SU-DHL-6 (cell line): ENCODE results near the gene KIF4A.

Experiments used
- EZH2phosphoT487 ChIP-seq: fragments of 200-600 bp; sonication (generic), shearing (Covaris generic); conservative IDR thresholded peaks from 2 replicates; pipeline ENCODE4 v1.6.1; 2018; ENCODE audit warnings: mild to moderate bottlenecking, antibody characterized with exemption, low read length, moderate library complexity, mixed read lengths
- TF ChIP-seq, protein P1 (sequence below): fragments of 200-600 bp; sonication (generic); IDR thresholded peaks from one replicate; pipeline ENCODE4 v1.5.1; 2017; ENCODE audit warnings: antibody characterized with exemption, mild to moderate bottlenecking, low read length, moderate library complexity; ENCODE audit not compliant: insufficient read depth, poor library complexity, severe bottlenecking

DNA sequence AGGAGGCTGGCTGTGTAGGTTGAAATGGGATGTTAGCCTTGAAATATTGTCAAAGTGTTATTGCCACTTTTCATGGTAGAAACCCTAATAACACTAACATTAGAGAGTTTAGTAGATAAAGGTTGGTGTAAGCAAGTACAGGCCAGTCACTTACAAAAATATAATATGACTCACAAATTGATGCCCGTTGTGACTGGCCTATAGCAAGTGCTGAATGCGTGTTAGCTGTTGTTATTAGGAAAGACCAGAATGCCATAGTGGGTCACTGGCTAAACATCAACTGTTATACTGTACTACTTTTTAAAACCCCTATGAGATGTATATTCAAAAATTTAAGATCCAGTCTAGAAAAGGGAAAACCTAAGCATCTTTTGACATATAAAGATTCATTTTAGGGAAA is 112.8 kb downstream of the KIF4A start:
- TF ChIP-seq, protein P1, sequence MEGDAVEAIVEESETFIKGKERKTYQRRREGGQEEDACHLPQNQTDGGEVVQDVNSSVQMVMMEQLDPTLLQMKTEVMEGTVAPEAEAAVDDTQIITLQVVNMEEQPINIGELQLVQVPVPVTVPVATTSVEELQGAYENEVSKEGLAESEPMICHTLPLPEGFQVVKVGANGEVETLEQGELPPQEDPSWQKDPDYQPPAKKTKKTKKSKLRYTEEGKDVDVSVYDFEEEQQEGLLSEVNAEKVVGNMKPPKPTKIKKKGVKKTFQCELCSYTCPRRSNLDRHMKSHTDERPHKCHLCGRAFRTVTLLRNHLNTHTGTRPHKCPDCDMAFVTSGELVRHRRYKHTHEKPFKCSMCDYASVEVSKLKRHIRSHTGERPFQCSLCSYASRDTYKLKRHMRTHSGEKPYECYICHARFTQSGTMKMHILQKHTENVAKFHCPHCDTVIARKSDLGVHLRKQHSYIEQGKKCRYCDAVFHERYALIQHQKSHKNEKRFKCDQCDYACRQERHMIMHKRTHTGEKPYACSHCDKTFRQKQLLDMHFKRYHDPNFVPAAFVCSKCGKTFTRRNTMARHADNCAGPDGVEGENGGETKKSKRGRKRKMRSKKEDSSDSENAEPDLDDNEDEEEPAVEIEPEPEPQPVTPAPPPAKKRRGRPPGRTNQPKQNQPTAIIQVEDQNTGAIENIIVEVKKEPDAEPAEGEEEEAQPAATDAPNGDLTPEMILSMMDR, result no peak
- TF ChIP-seq EZH2phosphoT487, result no peak
